Measurements from ENCODE around the gene DCUN1D3.
"Not testable (repeated sequence)": the region's sequence is repeated elsewhere in the genome, so short reads cannot be mapped to it uniquely, and the experiment has no call there.

DCUN1D3 gene

DNA sequence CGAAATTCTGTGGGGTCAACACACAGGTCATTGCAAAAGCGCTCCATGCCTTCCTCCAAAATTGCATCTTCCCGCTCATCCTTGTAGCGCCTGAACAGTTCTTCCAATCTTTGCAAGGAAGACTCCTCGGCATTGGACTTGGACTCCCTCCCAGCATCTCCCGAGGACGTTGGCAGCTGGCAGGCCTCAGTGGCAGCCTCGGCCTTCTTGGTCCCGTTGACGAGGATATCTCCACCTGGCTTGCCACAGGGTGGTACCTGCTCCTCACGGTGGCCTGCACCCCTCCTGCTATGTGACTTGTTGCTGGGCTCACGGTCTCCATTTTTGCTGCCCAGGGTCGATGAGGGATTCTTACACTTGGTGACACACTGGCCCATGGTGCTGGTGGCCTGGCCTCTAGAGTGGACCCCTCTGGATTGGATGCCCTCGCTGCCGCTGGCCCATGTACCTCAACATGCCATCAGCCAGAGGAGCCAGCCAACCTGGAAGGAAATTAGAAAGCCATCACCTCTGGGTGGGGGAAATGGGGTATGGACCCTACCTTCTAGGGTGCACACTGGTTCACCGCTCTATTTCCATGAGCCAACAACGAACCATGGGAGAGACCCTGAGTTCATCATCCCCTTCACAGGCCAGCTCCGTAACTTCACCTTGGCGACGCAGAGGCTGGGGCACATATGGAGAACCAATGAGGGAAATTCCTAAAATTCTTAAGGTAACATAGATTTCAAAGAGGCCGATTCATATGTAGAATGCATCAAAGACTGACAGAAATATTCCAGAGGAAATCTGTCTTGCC lies 37.8 kb downstream of the DCUN1D3 start:
- DNase-seq (ENCODE audit: low read depth in 3 of 3) = no peak

DNA sequence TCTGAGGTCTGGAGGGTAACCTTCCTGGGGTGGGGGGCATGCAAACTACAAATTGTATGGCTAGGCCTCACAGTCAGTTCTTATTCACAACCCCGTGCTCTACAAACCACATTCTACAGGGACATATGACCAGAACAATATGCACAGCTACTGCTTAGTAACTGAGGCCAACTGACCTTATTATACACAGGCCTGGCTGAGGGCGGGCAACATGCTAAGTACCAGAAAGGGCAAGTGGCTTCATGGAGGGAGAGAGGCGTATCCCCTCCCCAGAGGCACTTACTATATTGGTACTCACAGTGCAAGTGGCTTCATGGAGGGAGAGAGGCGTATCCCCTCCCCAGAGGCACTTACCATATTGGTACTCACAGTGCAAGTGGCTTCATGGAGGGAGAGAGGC lies 39.2 kb downstream of the DCUN1D3 start:
- not testable (repeated sequence) for DNase-seq (ENCODE audit: low read depth in 3 of 3)

DNA sequence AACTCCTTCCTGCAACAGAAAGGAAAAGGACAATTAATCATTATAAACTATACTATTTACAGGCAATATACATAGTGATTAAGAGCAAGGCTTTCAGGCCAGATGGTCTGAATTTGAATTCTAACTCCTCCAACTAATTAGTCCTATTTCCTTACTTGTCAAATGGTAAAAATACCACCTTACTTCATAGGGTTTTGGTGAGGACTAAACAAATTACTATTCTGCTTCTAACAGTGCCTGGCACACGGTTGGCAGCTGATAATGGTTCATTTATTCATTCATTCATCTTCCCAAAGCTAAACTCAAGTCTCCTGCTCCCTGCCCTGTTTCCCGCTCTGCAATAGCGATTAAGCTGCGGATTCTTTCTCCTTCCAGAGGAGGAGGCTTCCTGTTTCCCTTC lies 39.8 kb downstream of the DCUN1D3 start:
- no peak for DNase-seq (ENCODE audit: low read depth in 3 of 3)

DNA sequence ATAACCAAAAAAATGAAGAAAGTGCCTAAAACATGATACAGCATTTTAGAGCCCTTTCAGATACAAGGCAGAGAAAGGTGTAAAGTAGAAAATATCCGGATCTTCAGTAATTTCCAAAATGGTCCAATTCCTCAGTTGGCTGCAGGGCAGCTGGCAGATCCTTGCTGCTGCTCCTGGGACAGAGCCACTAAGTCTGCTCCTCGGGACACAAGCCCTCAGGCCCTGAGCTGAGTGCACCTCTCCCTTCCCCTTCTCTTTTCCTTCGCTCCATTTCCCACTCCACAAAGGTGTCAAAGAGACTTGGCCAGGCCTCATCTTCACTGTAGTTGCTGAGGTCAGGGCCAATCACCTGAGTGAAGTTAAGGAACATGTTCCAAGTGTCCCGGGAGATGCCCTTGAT lies 40.5 kb downstream of the DCUN1D3 start:
- DNase-seq (ENCODE audit: low read depth in 3 of 3) = no peak

DNA sequence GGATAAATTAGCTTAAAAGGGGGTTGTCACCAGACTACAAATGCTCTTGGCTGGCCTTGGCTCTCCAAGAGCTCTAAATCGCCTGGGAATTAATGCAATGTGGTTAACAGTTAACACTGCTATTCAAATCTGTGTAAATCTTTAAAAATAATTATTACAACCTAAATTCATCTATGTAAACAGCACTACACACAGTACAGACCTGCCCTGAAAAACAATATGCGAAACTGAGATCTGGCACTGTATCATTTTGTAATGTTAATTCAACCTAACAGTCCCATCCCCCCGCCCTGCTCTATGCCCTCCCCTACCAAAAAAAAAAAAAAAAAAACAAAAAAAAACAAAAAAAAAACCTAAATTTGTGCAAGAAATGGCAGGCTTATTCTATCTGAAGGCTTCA lies 40.9 kb downstream of the DCUN1D3 start:
- no peak for DNase-seq (ENCODE audit: low read depth in 3 of 3)

DNA sequence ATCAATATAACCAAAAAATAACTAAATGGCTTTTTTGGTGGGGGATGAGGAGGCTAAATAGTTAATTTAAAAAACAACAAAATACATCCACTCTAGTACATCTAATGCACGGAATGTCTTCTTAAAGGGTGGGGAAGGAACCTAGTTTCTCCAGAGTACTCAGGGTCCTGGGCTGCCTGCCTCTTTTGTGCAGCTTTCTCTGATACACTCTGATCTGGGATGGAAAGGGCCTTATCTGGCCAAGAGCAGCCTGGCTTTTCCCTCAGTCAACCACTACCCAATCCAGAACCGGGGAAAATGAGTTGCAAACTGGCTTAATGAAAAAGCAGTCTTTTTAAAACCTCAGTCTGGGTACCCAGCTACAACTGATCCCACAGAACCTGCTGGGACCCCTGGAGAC lies 42.9 kb downstream of the DCUN1D3 start:
- no peak for DNase-seq (ENCODE audit: low read depth in 3 of 3)

DNA sequence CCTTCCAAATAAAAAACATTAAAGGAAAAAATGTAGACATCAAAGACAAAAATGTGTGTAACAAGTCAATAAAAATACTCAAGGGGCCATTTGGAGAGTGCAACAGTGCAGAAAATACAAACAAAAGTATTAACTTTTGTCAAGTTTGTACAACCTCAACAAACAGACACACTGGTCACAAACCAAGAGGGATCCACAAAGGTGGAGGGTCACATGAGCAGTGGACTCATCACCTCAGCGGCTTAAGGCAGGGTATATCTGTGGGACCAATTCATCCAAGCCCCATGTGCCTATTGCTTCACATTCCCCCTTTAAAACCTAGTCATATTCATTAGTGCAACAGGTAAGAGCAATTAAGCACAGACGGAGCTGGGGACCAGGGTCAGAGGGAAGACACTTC lies 45.2 kb downstream of the DCUN1D3 start:
- no peak for DNase-seq (ENCODE audit: low read depth in 3 of 3)

DNA sequence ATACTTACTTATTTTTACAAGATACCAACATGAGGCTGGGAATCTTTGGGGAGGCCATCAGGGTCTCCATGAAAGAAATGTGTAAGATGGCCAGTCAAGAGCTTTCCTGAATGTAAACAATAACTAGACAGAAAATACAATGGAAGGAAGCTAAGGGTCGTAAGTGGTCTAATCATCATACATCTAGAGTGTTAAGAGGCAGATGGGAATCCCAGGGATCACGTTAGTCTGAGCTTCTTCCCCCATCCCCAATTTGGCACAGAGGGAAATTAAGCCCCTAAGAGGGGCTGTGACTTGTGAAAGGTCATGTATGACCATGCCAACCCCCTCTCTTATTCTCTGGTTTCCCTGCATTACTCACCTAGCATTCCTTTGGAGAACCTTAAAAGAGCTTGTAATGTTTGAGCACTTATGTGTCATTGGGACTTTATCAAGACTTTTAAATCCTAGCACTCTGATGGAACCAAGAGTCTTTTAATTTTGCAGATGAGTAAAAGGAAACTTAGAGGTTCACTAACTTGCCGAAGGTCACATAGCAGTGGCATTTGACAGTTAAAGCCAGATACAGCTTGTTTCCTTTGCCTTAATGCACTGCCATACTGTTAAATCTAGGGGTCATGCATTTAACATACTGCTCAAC lies 46.1 kb downstream of the DCUN1D3 start:
- DNase-seq (ENCODE audit: low read depth in 3 of 3) = no peak

DNA sequence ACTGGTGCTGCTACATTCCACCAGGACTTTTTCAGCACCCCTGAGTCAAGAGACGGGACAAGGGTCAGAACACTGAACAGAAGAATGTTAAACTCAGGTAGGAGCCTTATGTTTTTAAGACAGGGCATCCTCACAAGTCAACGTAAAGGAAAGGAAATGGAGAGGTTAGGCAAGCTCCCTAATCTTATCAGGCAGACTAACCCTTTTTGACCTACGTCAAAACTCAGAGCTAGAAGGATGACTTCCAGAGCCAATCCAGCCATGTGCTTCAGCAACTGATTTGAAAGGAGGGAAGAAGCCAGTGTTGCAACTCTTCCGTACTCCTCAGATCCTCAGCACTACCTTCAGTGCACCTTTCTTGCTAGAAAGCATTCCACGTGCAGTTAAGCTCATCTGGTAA lies 47.0 kb downstream of the DCUN1D3 start:
- no peak for DNase-seq (ENCODE audit: low read depth in 3 of 3)

DNA sequence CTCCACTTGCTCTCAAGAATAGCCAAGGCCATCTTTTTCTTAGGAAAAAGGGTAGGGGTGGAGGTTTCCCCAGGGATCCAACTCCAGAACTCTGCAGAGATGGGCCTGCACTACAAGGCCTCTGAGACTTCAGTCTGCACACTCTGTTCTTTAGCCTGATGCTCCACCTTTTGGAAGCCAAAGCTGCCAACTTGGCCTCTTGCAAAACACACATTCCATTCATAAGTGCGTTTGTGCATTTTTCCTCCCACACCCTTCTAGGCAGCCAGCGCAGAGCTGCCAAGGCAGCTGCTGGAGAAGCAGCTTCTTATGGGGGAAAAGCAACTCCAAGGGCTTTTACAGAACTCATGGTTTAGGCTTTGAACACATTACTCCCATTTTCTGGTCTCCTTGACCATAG lies 48.6 kb downstream of the DCUN1D3 start:
- DNase-seq (ENCODE audit: low read depth in 3 of 3) = no peak

DNA sequence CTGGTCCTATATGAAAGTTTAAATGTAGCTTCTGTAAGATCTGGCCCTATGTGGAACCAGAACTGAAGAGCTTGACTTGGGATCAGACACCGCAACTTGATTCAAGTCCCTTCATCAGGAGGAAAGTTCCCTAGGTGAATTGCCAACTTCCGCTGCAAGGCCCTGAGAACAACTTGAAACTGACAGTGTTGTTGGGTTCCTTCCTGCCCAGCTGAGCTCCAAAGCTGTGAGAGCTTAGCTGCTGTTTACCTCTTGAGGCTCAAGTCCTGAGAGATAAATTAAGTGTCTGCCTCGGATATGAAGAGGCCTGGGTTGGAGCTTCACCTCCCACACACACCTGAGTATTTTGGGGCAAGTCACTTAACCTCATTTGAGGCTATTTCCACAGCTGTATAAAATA lies 49.2 kb downstream of the DCUN1D3 start:
- no peak for DNase-seq (ENCODE audit: low read depth in 3 of 3)

DNA sequence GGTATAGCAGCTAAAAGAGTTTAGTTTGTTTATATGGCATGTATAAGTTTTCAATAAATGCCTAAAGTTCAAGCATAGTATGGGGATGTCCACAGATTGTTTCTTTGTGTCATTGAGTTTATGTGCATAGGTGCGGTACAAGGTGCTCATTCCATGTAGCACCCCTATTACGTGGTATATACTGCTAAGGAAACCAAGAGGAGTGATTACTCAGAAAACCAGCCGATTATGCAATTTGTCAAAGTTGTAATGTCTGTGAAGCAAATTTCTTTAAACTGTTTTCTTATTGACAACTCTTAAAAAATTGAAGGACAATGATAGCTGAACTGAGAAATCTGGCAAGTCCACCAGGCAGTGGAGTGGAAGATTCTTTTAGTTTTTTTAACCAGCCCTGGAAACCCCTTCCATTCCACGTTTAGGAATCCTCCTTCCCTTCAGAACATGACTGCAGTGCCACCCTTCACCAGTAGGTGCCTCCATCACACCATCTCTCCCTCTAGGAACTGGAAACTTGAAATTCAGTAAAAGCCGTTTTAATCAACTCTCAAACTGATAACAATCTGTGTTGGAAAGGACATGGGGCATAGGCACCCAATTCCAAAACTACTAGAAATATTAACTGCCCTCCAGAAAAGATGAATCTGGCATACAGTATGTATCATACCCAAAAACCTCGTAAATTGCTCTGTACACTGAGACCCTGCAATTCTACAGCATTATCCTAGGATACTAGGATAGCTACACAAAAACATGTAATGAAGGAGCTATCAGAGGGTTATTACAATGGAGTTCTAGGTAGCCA lies 50.4 kb downstream of the DCUN1D3 start:
- DNase-seq (ENCODE audit: low read depth in 3 of 3) = peak; percentile 45 to 62 (median 57)

DNA sequence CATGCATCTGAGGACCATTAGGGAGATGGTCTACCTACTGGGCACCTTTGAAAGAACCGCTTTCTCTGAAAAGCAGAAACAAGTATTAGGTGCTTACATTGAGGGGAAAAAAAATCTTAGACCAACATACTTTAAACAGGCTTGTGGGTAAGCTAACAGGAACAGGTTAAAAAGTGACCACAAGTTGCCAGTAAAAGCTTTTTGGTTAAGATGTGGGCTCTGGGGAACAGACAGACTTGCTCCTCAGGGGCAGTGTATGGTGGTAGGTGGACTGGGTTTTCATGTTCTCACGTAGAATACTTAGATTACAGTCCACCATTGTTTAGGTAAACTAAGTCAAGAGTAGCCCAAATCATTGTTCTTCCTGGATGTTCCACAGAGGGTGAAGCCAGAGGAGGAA lies 52.6 kb downstream of the DCUN1D3 start:
- DNase-seq (ENCODE audit: low read depth in 3 of 3) = no peak

DNA sequence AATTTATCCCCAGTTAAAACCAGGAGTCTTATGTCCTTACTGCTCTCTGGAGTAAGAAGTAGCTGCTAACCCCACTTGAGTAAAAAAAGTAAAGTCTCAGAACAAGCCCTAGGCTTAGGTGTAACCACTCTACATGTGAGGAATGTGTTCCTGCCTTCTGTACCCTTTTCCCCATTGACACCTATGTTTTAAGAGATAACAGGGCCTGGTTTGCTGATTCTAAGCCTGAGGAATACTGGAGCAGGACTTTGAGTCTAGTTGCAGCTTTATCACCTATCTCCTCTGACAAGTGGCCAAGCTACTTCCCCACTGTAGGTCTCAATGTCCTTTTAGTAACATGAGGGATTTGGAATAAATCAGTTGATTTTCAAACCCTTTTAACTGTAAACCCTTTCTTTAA lies 53.6 kb downstream of the DCUN1D3 start:
- no peak for DNase-seq (ENCODE audit: low read depth in 3 of 3)

DNA sequence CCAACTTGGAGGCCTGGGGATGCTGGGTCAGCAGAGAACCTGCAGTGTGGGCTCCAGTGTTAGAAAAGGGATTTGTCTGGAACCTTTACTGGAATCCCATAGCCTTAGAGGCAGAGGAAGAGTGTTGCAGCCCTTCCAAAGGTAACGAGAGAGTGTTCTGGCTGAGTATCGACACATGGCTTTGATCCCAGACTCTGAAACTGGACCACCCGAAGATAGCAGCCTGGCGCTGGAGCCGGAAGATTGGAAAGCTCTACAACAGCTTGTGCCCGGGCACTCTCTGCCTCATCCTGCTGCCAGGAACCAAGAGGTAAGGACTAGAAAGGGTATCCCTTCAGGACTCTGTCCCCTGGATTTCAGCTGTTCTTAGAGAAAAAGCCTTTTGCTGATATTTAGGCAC lies 54.1 kb downstream of the DCUN1D3 start:
- no peak for DNase-seq (ENCODE audit: low read depth in 3 of 3)

DNA sequence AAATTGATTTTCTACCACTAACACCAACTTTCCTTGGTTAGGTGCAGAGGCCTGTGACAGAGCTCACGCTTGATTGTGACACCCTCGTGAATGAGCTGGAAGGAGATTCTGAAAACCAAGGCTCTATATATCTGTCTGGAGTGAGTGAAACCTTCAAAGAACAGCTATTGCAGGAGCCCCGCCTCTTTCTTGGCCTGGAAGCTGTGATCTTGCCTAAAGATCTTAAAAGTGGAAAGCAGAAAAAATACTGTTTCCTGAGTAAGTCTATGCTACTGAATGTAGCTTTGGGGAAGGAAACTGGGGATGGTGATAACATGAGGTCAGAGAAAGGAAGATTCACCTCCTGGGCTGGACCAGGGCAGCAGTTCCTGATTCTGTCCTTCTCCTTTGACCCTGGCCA lies 55.6 kb downstream of the DCUN1D3 start:
- DNase-seq (ENCODE audit: low read depth in 3 of 3) = no peak

DNA sequence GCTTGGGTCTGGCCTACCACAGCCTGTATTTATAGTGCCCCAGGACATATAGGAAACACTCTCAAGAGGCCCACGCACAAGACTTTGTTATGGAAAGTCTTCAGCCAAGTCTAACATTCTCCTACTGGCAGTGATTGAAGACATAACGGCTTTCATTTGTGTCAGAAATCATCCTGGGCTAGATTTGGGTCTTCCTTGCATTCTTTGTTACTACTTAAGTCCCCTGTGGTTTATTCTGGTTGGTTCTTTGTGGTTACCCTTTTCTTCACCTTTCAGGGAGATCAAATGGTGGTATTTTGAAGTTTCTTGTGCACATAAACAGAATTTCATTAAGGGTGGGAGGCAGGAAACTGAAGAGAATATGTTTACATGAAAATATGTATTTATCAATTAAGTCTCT lies 56.1 kb downstream of the DCUN1D3 start:
- DNase-seq (ENCODE audit: low read depth in 3 of 3) = no peak

DNA sequence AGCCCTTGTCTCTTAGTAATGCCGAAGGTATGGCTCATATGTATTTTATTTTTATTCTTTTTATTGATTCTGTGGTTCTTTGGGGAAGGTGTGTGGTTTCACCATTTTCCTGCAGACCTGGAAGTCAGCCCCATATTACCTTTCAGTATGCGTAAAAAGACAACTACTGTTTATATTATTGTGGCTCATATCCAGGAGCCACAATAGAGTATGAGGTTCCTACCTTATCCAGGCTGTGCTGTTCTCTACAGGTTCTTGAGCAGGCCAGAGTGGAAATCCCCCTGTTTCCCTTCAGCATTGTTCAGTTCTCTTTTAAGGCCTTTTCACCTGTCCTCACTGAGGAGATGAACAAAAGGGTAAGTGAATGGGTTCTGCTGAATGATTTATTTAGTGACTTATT lies 60.7 kb downstream of the DCUN1D3 start:
- DNase-seq (ENCODE audit: low read depth in 3 of 3) = no peak

DNA sequence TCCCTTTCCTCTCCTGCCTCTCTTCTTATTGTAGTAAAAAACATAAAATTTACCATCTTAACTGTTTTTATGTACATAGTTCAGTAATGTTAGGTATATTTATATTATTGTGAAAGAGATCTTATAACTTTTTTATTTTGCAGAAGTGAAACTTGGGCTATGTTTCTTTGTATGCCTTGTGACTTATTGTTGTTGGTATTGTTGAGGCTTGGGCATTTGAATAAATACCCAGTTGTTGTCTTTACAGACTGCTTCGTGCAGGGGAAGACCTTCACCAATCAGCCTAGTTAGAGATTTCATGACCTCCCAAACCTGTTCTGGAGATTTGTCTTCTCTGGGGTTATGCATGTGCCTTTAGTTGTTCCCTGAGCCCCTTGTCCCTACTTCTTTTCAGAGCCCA lies 61.9 kb downstream of the DCUN1D3 start:
- no peak for DNase-seq (ENCODE audit: low read depth in 3 of 3)

DNA sequence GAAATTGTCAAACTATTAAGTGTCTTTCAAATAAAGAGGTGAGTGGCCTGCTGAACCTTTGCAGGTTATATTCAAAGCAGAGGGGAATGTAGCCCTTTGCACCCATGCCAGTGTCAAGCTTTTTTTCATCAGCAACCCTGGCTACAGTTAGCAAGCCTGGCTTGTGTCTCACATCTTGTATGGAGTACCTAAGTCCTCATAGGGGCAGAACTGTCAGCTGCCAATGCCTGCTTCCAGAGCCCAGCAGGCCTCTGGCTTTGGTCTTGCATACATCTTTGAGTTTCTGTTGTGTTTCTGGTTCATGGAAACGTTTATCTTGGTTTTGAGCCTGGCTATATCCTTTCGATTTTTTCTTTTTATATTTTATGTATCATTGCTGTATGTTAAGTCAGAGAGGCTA lies 67.1 kb downstream of the DCUN1D3 start:
- DNase-seq (ENCODE audit: low read depth in 3 of 3) = no peak

DNA sequence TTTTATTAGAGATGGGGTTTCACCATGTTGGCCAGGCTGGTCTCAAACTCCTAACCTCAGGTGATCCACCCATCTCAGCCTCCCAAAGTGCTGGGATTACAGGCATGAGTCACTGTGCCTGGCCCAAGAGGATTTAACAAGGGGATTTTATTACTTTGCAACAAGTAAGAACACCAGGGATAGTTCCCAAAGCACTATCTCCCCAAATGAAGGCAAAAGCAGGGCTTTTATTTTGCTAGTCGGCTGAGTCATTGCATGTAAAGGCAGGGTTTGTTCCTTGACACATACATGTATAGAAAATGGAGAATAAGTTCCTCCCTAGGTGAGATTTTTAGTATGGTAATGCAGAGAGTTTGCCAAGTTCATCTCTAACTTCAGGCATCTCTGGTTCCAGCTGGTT lies 69.8 kb downstream of the DCUN1D3 start:
- no peak for DNase-seq (ENCODE audit: low read depth in 3 of 3)

DNA sequence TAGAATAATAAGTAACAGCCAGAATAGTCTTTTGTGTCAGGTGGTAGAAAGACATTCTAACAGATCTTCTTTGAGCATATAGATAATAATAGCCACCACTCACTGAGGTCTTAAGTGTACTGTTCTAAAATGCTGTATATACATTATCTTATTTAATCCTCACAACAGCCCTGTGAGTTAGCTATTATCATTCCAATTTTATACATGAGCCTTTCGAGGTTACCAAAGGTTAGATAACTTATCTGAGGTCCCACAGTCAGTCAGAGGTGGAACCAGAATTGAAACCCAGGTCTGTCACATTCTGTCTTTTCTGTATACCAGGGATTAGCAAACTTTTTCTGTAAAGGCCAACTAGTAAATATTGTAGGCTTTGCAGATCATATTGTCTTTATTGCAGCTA lies 70.6 kb downstream of the DCUN1D3 start:
- no peak for DNase-seq (ENCODE audit: low read depth in 3 of 3)

DNA sequence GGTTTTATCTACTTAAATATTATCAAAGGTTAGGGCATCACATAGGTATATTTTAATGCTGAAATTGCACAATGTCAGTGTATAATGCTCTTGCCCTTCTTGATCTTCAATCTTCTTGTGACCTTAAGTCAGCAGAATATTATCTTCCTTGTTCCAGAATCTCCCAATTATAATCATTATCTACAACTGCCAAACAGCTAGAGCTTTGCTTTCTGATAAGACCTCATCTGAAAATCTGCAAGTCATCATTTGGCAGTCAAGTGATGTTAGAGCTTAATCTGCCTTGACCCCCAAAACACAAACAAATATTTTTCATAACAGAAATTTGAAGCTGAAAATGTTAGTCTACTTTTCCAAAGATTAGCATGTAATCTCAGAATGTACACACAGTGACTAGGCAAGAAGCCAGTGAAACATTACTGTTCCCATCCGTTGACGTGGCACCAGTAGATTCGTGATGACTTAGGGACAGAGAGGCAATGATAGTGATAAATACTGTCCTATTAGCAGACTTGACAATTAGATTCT lies 74.1 kb downstream of the DCUN1D3 start:
- no peak for DNase-seq (ENCODE audit: low read depth in 3 of 3)

All from stimulated activated CD4-positive, alpha-beta T cell treated with anti-CD3 and anti-CD28 coated beads, TNF-alpha, amount 100 ng/mL, for 24 hours (primary cell).